ENCODE results near the gene IPO13.

DNA sequence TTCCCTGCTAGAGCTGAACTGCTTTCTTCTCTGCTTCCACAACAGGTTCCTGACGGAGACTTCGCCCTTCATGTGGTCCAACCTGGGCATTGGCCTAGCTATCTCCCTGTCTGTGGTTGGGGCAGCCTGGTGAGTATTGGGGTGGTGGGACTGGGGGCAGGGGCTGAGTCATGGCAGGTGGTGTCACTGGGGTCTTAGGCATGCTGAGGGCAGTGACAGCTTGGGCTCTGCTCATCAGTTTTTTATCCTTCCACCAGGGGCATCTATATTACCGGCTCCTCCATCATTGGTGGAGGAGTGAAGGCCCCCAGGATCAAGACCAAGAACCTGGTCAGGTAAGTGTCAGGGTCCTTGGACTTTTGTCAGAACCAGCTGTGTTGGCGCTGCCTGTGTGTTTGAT, 29.3 kb downstream of the IPO13 start:
- TF ChIP-seq, protein P1, sequence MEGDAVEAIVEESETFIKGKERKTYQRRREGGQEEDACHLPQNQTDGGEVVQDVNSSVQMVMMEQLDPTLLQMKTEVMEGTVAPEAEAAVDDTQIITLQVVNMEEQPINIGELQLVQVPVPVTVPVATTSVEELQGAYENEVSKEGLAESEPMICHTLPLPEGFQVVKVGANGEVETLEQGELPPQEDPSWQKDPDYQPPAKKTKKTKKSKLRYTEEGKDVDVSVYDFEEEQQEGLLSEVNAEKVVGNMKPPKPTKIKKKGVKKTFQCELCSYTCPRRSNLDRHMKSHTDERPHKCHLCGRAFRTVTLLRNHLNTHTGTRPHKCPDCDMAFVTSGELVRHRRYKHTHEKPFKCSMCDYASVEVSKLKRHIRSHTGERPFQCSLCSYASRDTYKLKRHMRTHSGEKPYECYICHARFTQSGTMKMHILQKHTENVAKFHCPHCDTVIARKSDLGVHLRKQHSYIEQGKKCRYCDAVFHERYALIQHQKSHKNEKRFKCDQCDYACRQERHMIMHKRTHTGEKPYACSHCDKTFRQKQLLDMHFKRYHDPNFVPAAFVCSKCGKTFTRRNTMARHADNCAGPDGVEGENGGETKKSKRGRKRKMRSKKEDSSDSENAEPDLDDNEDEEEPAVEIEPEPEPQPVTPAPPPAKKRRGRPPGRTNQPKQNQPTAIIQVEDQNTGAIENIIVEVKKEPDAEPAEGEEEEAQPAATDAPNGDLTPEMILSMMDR (IDR thresholded peaks at IDR 0.05), result no peak
- TF ChIP-seq POLR2A (IDR thresholded peaks at IDR 0.05), result no peak
